NCI-H2171 (cell line): Measurements from ENCODE around the gene GRIK4.

Experiments used
- DNase-seq: peaks from one replicate; lab custom pipeline; 2025; lab: John Stamatoyannopoulos, UW

The GRIK4 gene

GRCh38 chr11:120668537-120668936 is 157.0 kb downstream of the GRIK4 start:
- DNase-seq = no peak

GRCh38 chr11:120674542-120674941 is 163.0 kb downstream of the GRIK4 start:
- DNase-seq = no peak

GRCh38 chr11:120675171-120675570 is 163.6 kb downstream of the GRIK4 start:
- no peak for DNase-seq

- no peak for DNase-seq
Measured at GRCh38 chr11:120676991-120677390, 165.4 kb downstream of the GRIK4 start.

GRCh38 chr11:120680322-120680721 is 168.8 kb downstream of the GRIK4 start:
- no peak for DNase-seq

- no peak for DNase-seq
Measured at GRCh38 chr11:120681434-120682331, 170.1 kb downstream of the GRIK4 start.

- no peak for DNase-seq
Measured at GRCh38 chr11:120682332-120682649, 170.7 kb downstream of the GRIK4 start.

GRCh38 chr11:120682866-120683265 is 171.3 kb downstream of the GRIK4 start:
- DNase-seq = no peak

- no peak for DNase-seq
Measured at GRCh38 chr11:120686516-120686915, 175.0 kb downstream of the GRIK4 start.

GRCh38 chr11:120688163-120688562 is 176.6 kb downstream of the GRIK4 start:
- no peak for DNase-seq

- no peak for DNase-seq
Measured at GRCh38 chr11:120689596-120690275, 178.2 kb downstream of the GRIK4 start.

- no peak for DNase-seq
Measured at GRCh38 chr11:120690406-120690805, 178.9 kb downstream of the GRIK4 start.

GRCh38 chr11:120694726-120695125 is 183.2 kb downstream of the GRIK4 start:
- no peak for DNase-seq

GRCh38 chr11:120695426-120695825 is 183.9 kb downstream of the GRIK4 start:
- DNase-seq = no peak

- no peak for DNase-seq
Measured at GRCh38 chr11:120695939-120696338, 184.4 kb downstream of the GRIK4 start.

GRCh38 chr11:120696597-120697218 is 185.2 kb downstream of the GRIK4 start:
- DNase-seq = no peak

GRCh38 chr11:120698918-120699317 is 187.4 kb downstream of the GRIK4 start:
- DNase-seq = no peak

- DNase-seq = no peak
Measured at GRCh38 chr11:120702656-120703055, 191.1 kb downstream of the GRIK4 start.

GRCh38 chr11:120703358-120704152 is 192.0 kb downstream of the GRIK4 start:
- no peak for DNase-seq

GRCh38 chr11:120704256-120704750 is 192.8 kb downstream of the GRIK4 start:
- no peak for DNase-seq

GRCh38 chr11:120706257-120706656 is 194.7 kb downstream of the GRIK4 start:
- DNase-seq = no peak

- no peak for DNase-seq
Measured at GRCh38 chr11:120707098-120707497, 195.6 kb downstream of the GRIK4 start.
